GM12878 (cell line): ENCODE measurements around the gene FAAP100. TPM values are rescaled to one million over a fixed set of nuclear protein-coding genes. Genes with fewer than 3 reads are reported as not detected.

Experiments
- ATAC-seq: fragments of 200-7000 bp; cut with Tn5 transposase; 3 replicates; pipeline ENCODE4 v1.9.1; 2020; ENCODE audit warnings: mild to moderate bottlenecking, moderate library complexity
- BruUV-seq: library from RNA; stranded (reverse); fragments of 400-500 nt; replicated peaks from 2 replicates; lab custom pipeline; 2021; lab: Mats Ljungman, UMichigan
- CTCF ChIA-PET: fragments of 300-600 bp; sonication (Branson Sonifier 250); formaldehyde crosslinking; extraction: SDS; loops from one replicate; lab custom pipeline; 2021; ENCODE audit warnings: inconsistent platforms; lab: Yijun Ruan, JAX
- POLR2A ChIA-PET: fragments of 350-600 bp; formaldehyde crosslinking; extraction: SDS; loops from one replicate; lab custom pipeline; 2021; ENCODE audit warnings: inconsistent platforms; lab: Charles Lee
- RAD21 ChIA-PET: fragments of 300-600 bp; sonication (Branson Sonifier 250); formaldehyde crosslinking; loops from one replicate; lab custom pipeline; 2023; ENCODE audit warnings: antibody characterized with exemption; ENCODE audit not compliant: unreplicated experiment; lab: Charles Lee
- SMC1A ChIA-PET: fragments of 300-600 bp; sonication (Branson Sonifier 250); formaldehyde crosslinking; loops from one replicate; lab custom pipeline; 2023; ENCODE audit not compliant: unreplicated experiment, uncharacterized antibody; lab: Charles Lee
- DNase-seq: peaks from one replicate; pipeline ENCODE4 v3.0.0-alpha.2; 2011; ENCODE audit warnings: low read depth, low spot score
- FAIRE-seq: peaks from 3 replicates; lab custom pipeline; 2011; peaks lifted over from hg19 to GRCh38; lab: Jason Lieb, UNC
- H2AFZ ChIP-seq: 2 replicates; pipeline ENCODE4 v1.6.0; 2011; ENCODE audit warnings: low read depth, low read length, control low read depth; ENCODE audit not compliant: control insufficient read depth
- H3K27ac ChIP-seq: 2 replicates; pipeline ENCODE4 v1.5.1; 2011; ENCODE audit warnings: control low read depth; ENCODE audit not compliant: control insufficient read depth, insufficient read depth
- H3K27me3 ChIP-seq, 2 experiments: replicated peaks in 1 of 2; 2 replicates each; pipeline versions ENCODE4 v1.6.0 to v1.6.1; 2011; ENCODE audit warnings: low read length in 1 of 2; ENCODE audit not compliant: control insufficient read depth in 2 of 2, insufficient read depth in 2 of 2
- H3K36me3 ChIP-seq, 2 experiments: 2 replicates each; pipeline ENCODE4 v1.5.1; 2011; ENCODE audit warnings: low read length in 1 of 2; ENCODE audit not compliant: control insufficient read depth in 2 of 2, insufficient read depth in 2 of 2
- H3K4me1 ChIP-seq: 2 replicates; pipeline ENCODE4 v1.6.1; 2011; ENCODE audit warnings: mild to moderate bottlenecking, low read length, moderate library complexity, mixed read lengths; ENCODE audit not compliant: control insufficient read depth, insufficient read depth
- H3K4me2 ChIP-seq: 2 replicates; pipeline ENCODE4 v1.6.0; 2011; ENCODE audit warnings: control low read depth; ENCODE audit not compliant: control insufficient read depth, insufficient read depth
- H3K4me3 ChIP-seq: fragments of 200-600 bp; sonication (generic); 2 replicates; pipeline ENCODE4 v1.5.1; 2016
- H3K79me2 ChIP-seq: 2 replicates; pipeline ENCODE4 v1.6.0; 2011; ENCODE audit warnings: low read length; ENCODE audit not compliant: control insufficient read depth, insufficient read depth
- H3K9ac ChIP-seq: 2 replicates; pipeline ENCODE4 v1.8.0; 2011; ENCODE audit warnings: low read length, control low read depth, mixed read lengths; ENCODE audit not compliant: control insufficient read depth, insufficient read depth
- H3K9me3 ChIP-seq: replicated peaks from 3 replicates; pipeline ENCODE4 v1.5.1; 2011; ENCODE audit warnings: mild to moderate bottlenecking, low read length; ENCODE audit not compliant: control insufficient read depth, insufficient read depth
- H4K20me1 ChIP-seq: 2 replicates; pipeline ENCODE4 v1.6.0; 2011; ENCODE audit not compliant: control insufficient read depth, insufficient read depth
- CBX5 ChIP-seq: sonication (generic); IDR thresholded peaks from 2 replicates; pipeline ENCODE4 v1.6.1; 2016; ENCODE audit warnings: low read depth, moderate library complexity, mild to moderate bottlenecking, inconsistent platforms
- EGR1 ChIP-seq, 2 experiments: IDR thresholded peaks; 1 replicate in 1 of 2; 2 replicates in 1 of 2; pipeline ENCODE4 v1.6.1; 2011 to 2012; ENCODE audit warnings: low read depth in 2 of 2, low read length in 2 of 2, borderline replicate concordance in 1 of 2, mild to moderate bottlenecking in 1 of 2, moderate library complexity in 1 of 2
- ESRRA ChIP-seq: IDR thresholded peaks from 2 replicates; pipeline ENCODE4 v1.6.1; 2012; ENCODE audit warnings: mild to moderate bottlenecking, low read length, improper control_type of control experiment
- IRF4 ChIP-seq: IDR thresholded peaks from 2 replicates; pipeline ENCODE4 v1.6.1; 2011; ENCODE audit warnings: low read depth, low read length
- MTA3 ChIP-seq: IDR thresholded peaks from 2 replicates; pipeline ENCODE4 v1.6.1; 2012; ENCODE audit warnings: low read length, inconsistent platforms, borderline replicate concordance
- MXI1 ChIP-seq: fragments of 150-350 bp; IDR thresholded peaks from 2 replicates; pipeline ENCODE4 v1.6.1; 2011; ENCODE audit warnings: low read depth, mild to moderate bottlenecking, inconsistent platforms, low read length, improper control_type of control experiment
- MYB ChIP-seq: fragments of 150-350 bp; IDR thresholded peaks from 2 replicates; pipeline ENCODE4 v1.6.1; 2014; ENCODE audit warnings: mild to moderate bottlenecking, low read depth, low read length, borderline replicate concordance
- NFYA ChIP-seq: IDR thresholded peaks from 2 replicates; pipeline ENCODE4 v1.6.1; 2011; ENCODE audit warnings: low read depth, mild to moderate bottlenecking, low read length, improper control_type of control experiment, borderline replicate concordance
- POU2F2 ChIP-seq: IDR thresholded peaks from 3 replicates; pipeline ENCODE4 v1.6.1; 2011; ENCODE audit warnings: low read depth, mild to moderate bottlenecking, low read length, borderline replicate concordance
- RELB ChIP-seq: fragments of 450-650 bp; IDR thresholded peaks from 2 replicates; pipeline ENCODE4 v1.6.1; 2017; ENCODE audit warnings: low read depth, mild to moderate bottlenecking, moderate library complexity
- SIX5 ChIP-seq: IDR thresholded peaks from 2 replicates; pipeline ENCODE4 v1.6.1; 2011; ENCODE audit warnings: mild to moderate bottlenecking, low read depth, low read length, moderate library complexity; ENCODE audit not compliant: severe bottlenecking
- SPI1 ChIP-seq: IDR thresholded peaks from 2 replicates; pipeline ENCODE4 v1.6.1; 2011; ENCODE audit warnings: low read depth, mild to moderate bottlenecking, low read length, moderate library complexity, borderline replicate concordance; ENCODE audit not compliant: insufficient read depth
- ZNF274 ChIP-seq: IDR thresholded peaks from one replicate; pipeline ENCODE4 v1.8.0; 2011; ENCODE audit not compliant: insufficient read length, insufficient read depth
- WGBS: methylation state at CpG from one replicate; pipeline ENCODE4 v1.1.6; 2016; ENCODE audit warnings: low lambda C conversion rate; ENCODE audit not compliant: insufficient replicate concordance, insufficient coverage; ENCODE audit errors: missing lambda C conversion rate; 5-methylcytosine and 5-hydroxymethylcytosine counted together
- in situ Hi-C: fragments of 300-500 bp; cut with MboI; formaldehyde crosslinking; loops from 9 replicates; pipeline ENCODE4 v1.14.3; 2018; ENCODE audit warnings: mixed read lengths
- intact Hi-C: fragments of 100-400 bp; cut with micrococcal nuclease; formaldehyde crosslinking; loops from one replicate; pipeline ENCODE4 v1.14.2; 2022; ENCODE audit not compliant: unreplicated experiment
- polyA plus RNA-seq, 11 experiments: library from polyadenylated mRNA; depleted of rRNA in 4 of 11; unstranded in 6 of 11; stranded (reverse) in 5 of 11; fragments of >200 nt; fragmentation: Nextera tagmentation in 4 of 11; fragmentation: Illumina TruSeq in 1 of 11; extraction: Ambion mirVana in 4 of 11; extraction: Trizol in 1 of 11; gene quantifications; 1 replicate in 1 of 11; 2 replicates in 10 of 11; pipeline versions ENCODE4 v1.2.1 to v1.2.3, GENCODE V29; 2011 to 2016; ENCODE audit warnings: inconsistent platforms in 2 of 11, missing spikeins in 2 of 11, low read depth in 1 of 11
- total RNA-seq, 4 experiments: library from RNA; depleted of rRNA in 3 of 4; stranded (reverse); fragments of >200 nt in 3 of 4; fragmentation: Illumina TruSeq in 1 of 4; extraction: Trizol in 1 of 4; gene quantifications; 2 replicates each; pipeline versions ENCODE4 v1.2.1 to v1.2.3, GENCODE V29; 2013 to 2021
- TF ChIP-seq, protein P1 (sequence below): IDR thresholded peaks from 2 replicates; pipeline ENCODE4 v1.6.1; 2012; ENCODE audit warnings: low read depth, low read length, improper control_type of control experiment
- TF ChIP-seq, protein P2 (sequence below): IDR thresholded peaks from 2 replicates; pipeline ENCODE4 v1.6.1; 2011; ENCODE audit warnings: low read depth, low read length, improper control_type of control experiment, borderline replicate concordance

The FAAP100 gene
- total and polyA plus RNA-seq, 10 of the 15 experiments (the other 5 are each of a cell fraction or from before 2014, with no cell fraction given), result 0.11 to 46.2 (median 17.1) TPM

GRCh38 chr17:81524039-81524864 is 27.9 kb downstream of the FAAP100 start:
- H3K4me1 ChIP-seq, result peaks cover 10% of the 10 kb centered on the region
- H3K27me3 ChIP-seq, result no peaks in the 10 kb centered on the region
- in situ Hi-C loops (no loop called here), intact Hi-C loops (no loop called here)
- CTCF ChIA-PET, result interaction anchor here (1.3 kb wide), 1 partner anchor 77 kb away, joined by 4 read pairs; no protein-coding TSS in a partner anchor
- H4K20me1 ChIP-seq, result no peaks in the 10 kb centered on the region
- H3K9ac ChIP-seq, result no peak overlapping the region
- H3K27ac ChIP-seq, result no peak overlapping the region
- no peak overlapping the region for H2AFZ ChIP-seq
- ATAC-seq (no peak), DNase-seq (no peak), FAIRE-seq (no peak)
- H3K4me3 ChIP-seq, result no peak overlapping the region
- RAD21 ChIA-PET, result no interaction called here
- no peaks in the 10 kb centered on the region for H3K9me3 ChIP-seq
- H3K4me2 ChIP-seq, result no peak overlapping the region
- POLR2A ChIA-PET, result no interaction called here
- SMC1A ChIA-PET, result no interaction called here
- H3K36me3 ChIP-seq, result no peaks in the 10 kb centered on the region
- peaks cover 5% of the 10 kb centered on the region; the same call in 1 of the 2 replicates for H3K79me2 ChIP-seq
- no peak for TF ChIP-seq ESRRA
- TF ChIP-seq MYB, result no peak
- TF ChIP-seq SIX5, result no peak
- TF ChIP-seq SPI1, result no peak
- TF ChIP-seq RELB, result no peak
- no peak for TF ChIP-seq CBX5
- TF ChIP-seq IRF4, result no peak
- no peak for TF ChIP-seq NFYA
- TF ChIP-seq ZNF274, result no peak
- no peak for TF ChIP-seq EGR1 (IDR thresholded peaks at IDR 0.05; ENCODE audit: borderline replicate concordance in 1 of 2, low read depth in 2 of 2, low read length in 2 of 2)
- no peak for TF ChIP-seq MXI1
- TF ChIP-seq, protein P1, sequence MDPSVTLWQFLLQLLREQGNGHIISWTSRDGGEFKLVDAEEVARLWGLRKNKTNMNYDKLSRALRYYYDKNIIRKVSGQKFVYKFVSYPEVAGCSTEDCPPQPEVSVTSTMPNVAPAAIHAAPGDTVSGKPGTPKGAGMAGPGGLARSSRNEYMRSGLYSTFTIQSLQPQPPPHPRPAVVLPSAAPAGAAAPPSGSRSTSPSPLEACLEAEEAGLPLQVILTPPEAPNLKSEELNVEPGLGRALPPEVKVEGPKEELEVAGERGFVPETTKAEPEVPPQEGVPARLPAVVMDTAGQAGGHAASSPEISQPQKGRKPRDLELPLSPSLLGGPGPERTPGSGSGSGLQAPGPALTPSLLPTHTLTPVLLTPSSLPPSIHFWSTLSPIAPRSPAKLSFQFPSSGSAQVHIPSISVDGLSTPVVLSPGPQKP, result no peak
- no peak for TF ChIP-seq MTA3
- no peak for TF ChIP-seq POU2F2
- TF ChIP-seq, protein P2, sequence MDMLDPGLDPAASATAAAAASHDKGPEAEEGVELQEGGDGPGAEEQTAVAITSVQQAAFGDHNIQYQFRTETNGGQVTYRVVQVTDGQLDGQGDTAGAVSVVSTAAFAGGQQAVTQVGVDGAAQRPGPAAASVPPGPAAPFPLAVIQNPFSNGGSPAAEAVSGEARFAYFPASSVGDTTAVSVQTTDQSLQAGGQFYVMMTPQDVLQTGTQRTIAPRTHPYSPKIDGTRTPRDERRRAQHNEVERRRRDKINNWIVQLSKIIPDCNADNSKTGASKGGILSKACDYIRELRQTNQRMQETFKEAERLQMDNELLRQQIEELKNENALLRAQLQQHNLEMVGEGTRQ, result no peak
- WGBS, result 61% methylated on average over 17 of the region's 18 CpGs
- BruUV-seq, result no TSS peak
